ENCODE data around the gene HLA-F.

The HLA-F gene

DNA sequence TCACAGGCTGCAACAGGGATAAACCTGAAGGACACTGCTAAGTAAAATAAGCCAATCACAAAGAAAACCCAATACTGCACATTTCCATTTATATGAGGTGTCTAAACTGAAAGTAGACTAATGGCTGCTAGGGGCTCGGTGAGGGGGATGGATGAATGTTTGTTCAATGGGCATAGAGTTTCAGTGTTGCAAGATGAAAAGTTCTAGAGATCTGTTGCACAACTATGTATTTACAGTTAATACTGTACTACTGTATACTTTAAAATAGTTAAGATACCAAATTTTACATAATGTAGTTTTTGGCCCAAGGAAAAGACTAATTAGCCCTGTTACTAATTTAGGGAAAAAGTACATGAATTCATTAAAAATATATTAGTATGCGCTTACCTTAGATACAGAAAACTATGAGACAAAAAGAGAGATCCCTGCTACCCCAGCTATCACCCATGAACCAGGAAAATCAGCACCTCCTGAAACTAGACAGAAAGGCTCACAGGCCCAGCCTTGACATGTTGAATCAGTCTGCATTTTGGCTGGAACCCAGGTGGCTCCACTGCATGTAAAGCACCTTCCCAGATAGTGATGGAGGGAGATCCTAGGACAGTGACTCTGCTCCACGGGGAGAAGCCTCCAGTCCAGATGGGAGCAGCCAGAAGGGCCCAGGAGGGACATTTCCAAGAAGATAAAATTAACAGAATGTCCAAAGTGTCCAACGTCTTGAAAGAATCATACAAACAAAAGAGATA is 16.1 kb downstream of the HLA-F start:
- TF ChIP-seq, protein P1, sequence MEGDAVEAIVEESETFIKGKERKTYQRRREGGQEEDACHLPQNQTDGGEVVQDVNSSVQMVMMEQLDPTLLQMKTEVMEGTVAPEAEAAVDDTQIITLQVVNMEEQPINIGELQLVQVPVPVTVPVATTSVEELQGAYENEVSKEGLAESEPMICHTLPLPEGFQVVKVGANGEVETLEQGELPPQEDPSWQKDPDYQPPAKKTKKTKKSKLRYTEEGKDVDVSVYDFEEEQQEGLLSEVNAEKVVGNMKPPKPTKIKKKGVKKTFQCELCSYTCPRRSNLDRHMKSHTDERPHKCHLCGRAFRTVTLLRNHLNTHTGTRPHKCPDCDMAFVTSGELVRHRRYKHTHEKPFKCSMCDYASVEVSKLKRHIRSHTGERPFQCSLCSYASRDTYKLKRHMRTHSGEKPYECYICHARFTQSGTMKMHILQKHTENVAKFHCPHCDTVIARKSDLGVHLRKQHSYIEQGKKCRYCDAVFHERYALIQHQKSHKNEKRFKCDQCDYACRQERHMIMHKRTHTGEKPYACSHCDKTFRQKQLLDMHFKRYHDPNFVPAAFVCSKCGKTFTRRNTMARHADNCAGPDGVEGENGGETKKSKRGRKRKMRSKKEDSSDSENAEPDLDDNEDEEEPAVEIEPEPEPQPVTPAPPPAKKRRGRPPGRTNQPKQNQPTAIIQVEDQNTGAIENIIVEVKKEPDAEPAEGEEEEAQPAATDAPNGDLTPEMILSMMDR (conservative IDR thresholded peaks at IDR 0.05), result no peak
- no peak overlapping the region for H3K27ac ChIP-seq

GRCh38 chr6:29739882-29740261 is 16.6 kb downstream of the HLA-F start:
- TF ChIP-seq, protein P1 (conservative IDR thresholded peaks at IDR 0.05), result no peak
- no peak overlapping the region for H3K27ac ChIP-seq

DNA sequence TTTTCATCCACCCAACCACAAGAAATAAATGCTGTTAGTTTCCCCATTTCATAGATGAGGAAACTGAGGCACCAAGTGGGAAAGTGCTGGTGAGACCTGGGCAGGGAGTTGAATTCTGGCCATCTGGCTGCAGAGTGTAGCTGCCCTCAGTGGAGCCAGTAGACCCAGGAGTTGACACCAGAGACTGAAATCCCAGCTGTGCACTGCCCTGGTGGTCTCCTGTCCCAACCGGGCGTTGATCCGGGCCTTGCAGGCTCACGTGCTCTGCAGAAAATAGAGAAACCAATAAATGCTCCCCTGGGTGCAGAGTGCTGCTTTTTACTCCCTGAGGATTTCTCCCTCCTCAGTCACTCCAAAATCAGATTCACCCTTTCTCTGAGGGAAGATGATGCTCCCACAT is 18.4 kb downstream of the HLA-F start:
- no peak overlapping the region for H3K27ac ChIP-seq
- TF ChIP-seq, protein P1 (conservative IDR thresholded peaks at IDR 0.05), result no peak

GRCh38 chr6:29742127-29742526 is 18.9 kb downstream of the HLA-F start:
- TF ChIP-seq, protein P1 (conservative IDR thresholded peaks at IDR 0.05), result no peak
- no peak overlapping the region for H3K27ac ChIP-seq

DNA sequence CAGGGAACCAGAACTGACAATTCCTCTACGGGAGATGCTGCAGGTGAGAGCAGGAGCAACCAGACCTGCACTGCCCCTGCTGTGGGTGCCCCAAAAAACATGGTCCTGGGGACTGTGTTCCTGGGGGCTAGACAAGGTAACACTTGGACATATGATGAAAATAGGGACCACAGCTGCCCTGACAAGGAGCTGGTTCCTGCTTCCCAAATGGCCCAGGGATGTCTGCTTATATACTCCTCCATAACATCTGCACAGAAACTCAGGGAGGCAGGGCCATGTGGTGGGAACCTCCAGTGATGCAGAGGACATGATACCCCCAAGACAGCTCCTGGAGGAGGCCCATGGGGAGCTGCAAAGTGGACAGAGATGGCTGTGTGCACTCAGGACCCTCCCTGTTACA is 19.8 kb downstream of the HLA-F start:
- TF ChIP-seq, protein P1 (conservative IDR thresholded peaks at IDR 0.05), result no peak
- no peak overlapping the region for H3K27ac ChIP-seq

DNA sequence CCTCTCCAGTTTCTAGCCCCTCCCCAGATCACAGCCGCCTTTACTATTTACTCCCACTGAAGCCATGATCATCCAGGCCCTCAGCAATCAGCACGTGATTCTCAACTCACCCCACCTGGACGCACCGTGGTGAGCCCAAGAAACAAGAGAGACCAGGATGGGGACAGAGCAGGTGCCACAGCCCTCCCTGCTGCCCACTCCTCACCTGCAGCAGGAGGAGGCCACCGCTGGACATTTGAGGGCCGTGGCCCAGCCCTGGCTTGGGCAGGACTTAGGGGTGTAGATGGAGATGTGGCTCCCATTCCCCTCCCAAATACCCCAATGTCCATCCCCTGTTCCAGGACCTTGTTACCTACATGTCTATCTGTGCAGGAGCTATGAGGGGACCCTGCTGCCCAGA is 20.3 kb downstream of the HLA-F start:
- no peak overlapping the region for H3K27ac ChIP-seq
- TF ChIP-seq, protein P1 (conservative IDR thresholded peaks at IDR 0.05), result no peak

- TF ChIP-seq, protein P1 (conservative IDR thresholded peaks at IDR 0.05), result no peak
- H3K27ac ChIP-seq, result no peak overlapping the region
These were observed 20.9 kb downstream of the HLA-F start for GRCh38 chr6:29744131-29744530.

All from VCaP (cell line).